Activated CD8-positive, alpha-beta memory T cell treated with anti-CD3 and anti-CD28 coated beads, Interleukin-2, amount 50 U/mL, for 4 hours (primary cell): ENCODE measurements around the gene ADCY7.

Experiments used
- DNase-seq: peaks from one replicate; pipeline ENCODE4 v3.0.0-alpha.2; 2020

Gene ADCY7

GRCh38 chr16:50351116-50351515 lies 84.8 kb downstream of the ADCY7 start:
- no peak for DNase-seq

GRCh38 chr16:50351952-50352351 lies 85.6 kb downstream of the ADCY7 start:
- DNase-seq = no peak

- no peak for DNase-seq
Measured at GRCh38 chr16:50354082-50354481, 87.7 kb downstream of the ADCY7 start.

- no peak for DNase-seq
Measured at GRCh38 chr16:50354629-50355456, 88.5 kb downstream of the ADCY7 start.

- no peak for DNase-seq
Measured at GRCh38 chr16:50359626-50360025, 93.3 kb downstream of the ADCY7 start.

- DNase-seq = no peak
Measured at GRCh38 chr16:50360033-50360778, 93.9 kb downstream of the ADCY7 start.

GRCh38 chr16:50360779-50361178 lies 94.4 kb downstream of the ADCY7 start:
- DNase-seq = no peak

GRCh38 chr16:50363656-50364055 lies 97.3 kb downstream of the ADCY7 start:
- no peak for DNase-seq

GRCh38 chr16:50365791-50366575 lies 99.6 kb downstream of the ADCY7 start:
- DNase-seq = no peak
